Astrocyte (in vitro differentiated cells and primary cell): ENCODE measurements around the gene LRRN1. TPM values are rescaled to one million over a fixed set of nuclear protein-coding genes. Genes with fewer than 3 reads are reported as not detected.

Source experiments
- DNase-seq: peaks from one replicate; pipeline ENCODE4 v3.0.0-alpha.2; 2010; ENCODE audit warnings: low read depth
- FAIRE-seq: peaks from 2 replicates; lab custom pipeline; 2011; peaks lifted over from hg19 to GRCh38; lab: Jason Lieb, UNC
- H2AFZ ChIP-seq: 2 replicates; pipeline ENCODE4 v1.6.0; 2012; ENCODE audit warnings: low read depth, low read length, inconsistent platforms
- H3K27ac ChIP-seq: 2 replicates; pipeline ENCODE4 v1.5.1; 2011; ENCODE audit warnings: low read depth, low read length, inconsistent platforms
- H3K27me3 ChIP-seq: 2 replicates; pipeline ENCODE4 v1.6.0; 2011; ENCODE audit warnings: low read length, inconsistent platforms; ENCODE audit not compliant: insufficient read depth
- H3K36me3 ChIP-seq: 2 replicates; pipeline ENCODE4 v1.5.1; 2011; ENCODE audit warnings: low read length, inconsistent platforms; ENCODE audit not compliant: insufficient read depth
- H3K4me1 ChIP-seq: 2 replicates; pipeline ENCODE4 v1.5.1; 2011; ENCODE audit warnings: low read length, inconsistent platforms; ENCODE audit not compliant: insufficient read depth
- H3K4me2 ChIP-seq: 2 replicates; pipeline ENCODE4 v1.6.0; 2012; ENCODE audit warnings: low read length, inconsistent platforms
- H3K4me3 ChIP-seq: 2 replicates; pipeline ENCODE4 v1.5.1; 2011; ENCODE audit warnings: low read depth, mild to moderate bottlenecking, low read length, inconsistent platforms; ENCODE audit not compliant: insufficient read depth
- H3K79me2 ChIP-seq: 2 replicates; pipeline ENCODE4 v1.6.0; 2012; ENCODE audit warnings: mild to moderate bottlenecking, low read length, inconsistent platforms; ENCODE audit not compliant: insufficient read depth
- H3K9ac ChIP-seq: 2 replicates; pipeline ENCODE4 v1.6.0; 2012; ENCODE audit warnings: mild to moderate bottlenecking, low read length, inconsistent platforms
- H3K9me3 ChIP-seq: 2 replicates; pipeline ENCODE4 v1.5.1; 2012; ENCODE audit warnings: low read depth, mild to moderate bottlenecking, low read length, inconsistent platforms; ENCODE audit not compliant: insufficient read depth
- H4K20me1 ChIP-seq: 2 replicates; pipeline ENCODE4 v1.6.0; 2012; ENCODE audit warnings: low read length, inconsistent platforms; ENCODE audit not compliant: insufficient read depth
- H3K27ac Mint-ChIP-seq: one replicate; pipeline ENCODE4 v1.8.0; 2021; ENCODE audit warnings: mild to moderate bottlenecking, mixed read lengths; ENCODE audit not compliant: unreplicated experiment
- H3K27me3 Mint-ChIP-seq: one replicate; pipeline ENCODE4 v1.8.0; 2021; ENCODE audit warnings: low read depth, mixed read lengths; ENCODE audit not compliant: unreplicated experiment
- H3K36me3 Mint-ChIP-seq: one replicate; pipeline ENCODE4 v1.8.0; 2021; ENCODE audit warnings: low read depth, mixed read lengths; ENCODE audit not compliant: unreplicated experiment
- H3K4me1 Mint-ChIP-seq: one replicate; pipeline ENCODE4 v1.8.0; 2021; ENCODE audit warnings: low read depth, mixed read lengths; ENCODE audit not compliant: unreplicated experiment
- H3K4me3 Mint-ChIP-seq: one replicate; pipeline ENCODE4 v1.8.0; 2021; ENCODE audit warnings: mild to moderate bottlenecking, moderate library complexity, mixed read lengths; ENCODE audit not compliant: unreplicated experiment
- H3K9me3 Mint-ChIP-seq: one replicate; pipeline ENCODE4 v1.8.0; 2021; ENCODE audit warnings: mild to moderate bottlenecking, mixed read lengths; ENCODE audit not compliant: unreplicated experiment
- EZH2 ChIP-seq: IDR thresholded peaks from 2 replicates; pipeline ENCODE4 v1.6.1; 2012; ENCODE audit warnings: mild to moderate bottlenecking, low read length, inconsistent platforms; ENCODE audit not compliant: insufficient read depth
- total RNA-seq: library from RNA; stranded (reverse); gene quantifications from 2 replicates; pipeline ENCODE4 v1.2.1, GENCODE V29; 2021
- TF ChIP-seq, protein P1 (sequence below): IDR thresholded peaks from 2 replicates; pipeline ENCODE4 v1.5.1; 2011; ENCODE audit warnings: low read depth, mild to moderate bottlenecking, inconsistent platforms, low read length, moderate library complexity; ENCODE audit not compliant: insufficient read depth

LRRN1 gene
- total RNA-seq, 1 donor from 2014 or later, result 35.6 TPM

DNA sequence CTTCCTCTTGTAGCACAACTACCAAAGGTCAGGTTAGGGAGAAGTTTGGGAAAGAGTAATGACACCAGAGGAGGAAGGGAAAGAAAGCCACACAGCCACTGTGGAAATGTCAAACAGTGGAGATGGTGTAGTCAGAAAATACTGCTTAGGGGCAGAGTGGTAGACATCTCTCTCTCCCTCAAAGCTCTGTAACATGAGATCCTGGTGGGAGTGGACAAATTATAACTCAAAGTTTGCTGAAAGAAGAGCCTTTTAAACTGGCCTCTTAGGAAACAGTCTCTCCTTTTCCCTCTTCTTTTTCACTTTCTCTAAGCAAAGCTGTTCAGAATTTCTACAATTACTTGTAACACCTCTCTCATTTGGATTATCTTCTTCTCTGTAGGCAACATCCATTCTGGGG, 55.8 kb downstream of the LRRN1 start:
- H3K4me1 Mint-ChIP-seq, result no peaks in the 10 kb centered on the region
- Histone ChIP-seq H3K27me3 (no peaks in the 10 kb centered on the region), H3K9me3 (no peaks in the 10 kb centered on the region), H3K4me2 (no peak overlapping the region), H3K27ac (no peak overlapping the region), H3K79me2 (no peaks in the 10 kb centered on the region), H3K9ac (no peak overlapping the region), H2AFZ (no peak overlapping the region), H3K4me1 (no peaks in the 10 kb centered on the region), H3K36me3 (no peaks in the 10 kb centered on the region), H3K4me3 (no peak overlapping the region), H4K20me1 (no peaks in the 10 kb centered on the region)
- TF ChIP-seq, protein P1, sequence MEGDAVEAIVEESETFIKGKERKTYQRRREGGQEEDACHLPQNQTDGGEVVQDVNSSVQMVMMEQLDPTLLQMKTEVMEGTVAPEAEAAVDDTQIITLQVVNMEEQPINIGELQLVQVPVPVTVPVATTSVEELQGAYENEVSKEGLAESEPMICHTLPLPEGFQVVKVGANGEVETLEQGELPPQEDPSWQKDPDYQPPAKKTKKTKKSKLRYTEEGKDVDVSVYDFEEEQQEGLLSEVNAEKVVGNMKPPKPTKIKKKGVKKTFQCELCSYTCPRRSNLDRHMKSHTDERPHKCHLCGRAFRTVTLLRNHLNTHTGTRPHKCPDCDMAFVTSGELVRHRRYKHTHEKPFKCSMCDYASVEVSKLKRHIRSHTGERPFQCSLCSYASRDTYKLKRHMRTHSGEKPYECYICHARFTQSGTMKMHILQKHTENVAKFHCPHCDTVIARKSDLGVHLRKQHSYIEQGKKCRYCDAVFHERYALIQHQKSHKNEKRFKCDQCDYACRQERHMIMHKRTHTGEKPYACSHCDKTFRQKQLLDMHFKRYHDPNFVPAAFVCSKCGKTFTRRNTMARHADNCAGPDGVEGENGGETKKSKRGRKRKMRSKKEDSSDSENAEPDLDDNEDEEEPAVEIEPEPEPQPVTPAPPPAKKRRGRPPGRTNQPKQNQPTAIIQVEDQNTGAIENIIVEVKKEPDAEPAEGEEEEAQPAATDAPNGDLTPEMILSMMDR, result no peak
- TF ChIP-seq EZH2, result no peak
- DNase-seq, result no peak
- H3K36me3 Mint-ChIP-seq, result no peaks in the 10 kb centered on the region
- no peak for FAIRE-seq
- no peaks in the 10 kb centered on the region for H3K9me3 Mint-ChIP-seq
- no peak overlapping the region for H3K4me3 Mint-ChIP-seq
- H3K27ac Mint-ChIP-seq, result no peak overlapping the region
- H3K27me3 Mint-ChIP-seq, result no peaks in the 10 kb centered on the region

DNA sequence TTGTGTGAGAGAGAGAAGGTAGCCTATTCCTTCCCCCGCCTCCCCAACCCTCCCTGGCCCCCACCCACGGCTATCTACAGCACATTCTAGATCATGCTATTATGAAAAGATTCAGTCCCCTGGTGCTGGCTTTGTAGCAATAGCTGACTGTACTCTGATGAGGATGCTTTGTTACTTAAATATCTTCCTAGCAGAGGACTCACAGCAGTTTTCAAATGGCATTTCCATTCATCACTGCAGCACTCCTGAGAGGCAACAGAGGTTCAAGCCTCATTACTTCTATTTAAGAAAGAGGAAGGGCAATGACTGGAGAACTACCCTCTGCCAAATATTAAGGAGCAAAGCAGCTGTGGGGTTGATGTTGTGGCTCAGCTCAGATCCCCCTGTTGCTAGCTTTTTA, 61.0 kb downstream of the LRRN1 start:
- Mint-ChIP-seq H3K36me3 (no peaks in the 10 kb centered on the region), H3K4me3 (no peak overlapping the region), H3K4me1 (no peaks in the 10 kb centered on the region), H3K27ac (no peak overlapping the region), H3K9me3 (peaks cover 3% of the 10 kb centered on the region), H3K27me3 (no peaks in the 10 kb centered on the region)
- no peaks in the 10 kb centered on the region for H3K4me1 ChIP-seq
- no peak overlapping the region for H3K9ac ChIP-seq
- no peaks in the 10 kb centered on the region for H4K20me1 ChIP-seq
- TF ChIP-seq EZH2, result no peak
- TF ChIP-seq, protein P1, result no peak
- H2AFZ ChIP-seq, result no peak overlapping the region
- peaks cover 5% of the 10 kb centered on the region for H3K9me3 ChIP-seq
- no peaks in the 10 kb centered on the region for H3K79me2 ChIP-seq
- FAIRE-seq (no peak), DNase-seq (no peak)
- no peaks in the 10 kb centered on the region for H3K36me3 ChIP-seq
- no peak overlapping the region for H3K27ac ChIP-seq
- no peak overlapping the region for H3K4me3 ChIP-seq
- H3K4me2 ChIP-seq, result no peak overlapping the region
- no peaks in the 10 kb centered on the region for H3K27me3 ChIP-seq

DNA sequence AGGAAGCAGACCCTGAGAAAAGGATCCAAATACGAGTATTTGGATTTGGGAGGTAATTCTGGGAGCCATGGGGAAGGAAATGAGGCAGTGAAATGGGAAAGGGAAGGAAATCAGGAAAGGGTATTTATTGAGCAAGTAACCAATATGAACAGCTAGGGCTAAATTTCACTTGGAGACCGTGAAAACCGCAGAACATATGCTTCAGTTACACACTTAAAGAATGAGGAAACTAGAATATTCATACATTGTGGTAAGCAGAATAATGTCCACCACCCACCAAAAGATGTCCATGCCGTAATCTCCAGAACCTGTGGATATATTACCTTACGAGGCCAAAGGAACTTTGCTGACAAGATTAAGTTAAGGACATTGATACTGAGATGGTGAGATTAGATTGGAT, 63.3 kb downstream of the LRRN1 start:
- no peak for FAIRE-seq
- Mint-ChIP-seq H3K9me3 (peaks cover 6% of the 10 kb centered on the region), H3K27me3 (no peaks in the 10 kb centered on the region), H3K4me3 (no peak overlapping the region), H3K36me3 (no peaks in the 10 kb centered on the region), H3K27ac (no peak overlapping the region), H3K4me1 (no peaks in the 10 kb centered on the region)
- Histone ChIP-seq H3K27me3 (no peaks in the 10 kb centered on the region), H3K27ac (no peak overlapping the region), H3K4me3 (no peak overlapping the region), H2AFZ (no peak overlapping the region), H3K4me1 (no peaks in the 10 kb centered on the region), H3K4me2 (no peak overlapping the region), H3K9me3 (peaks cover 6% of the 10 kb centered on the region), H3K36me3 (no peaks in the 10 kb centered on the region), H4K20me1 (no peaks in the 10 kb centered on the region), H3K9ac (no peak overlapping the region), H3K79me2 (no peaks in the 10 kb centered on the region)
- no peak for DNase-seq
- TF ChIP-seq, protein P1, result no peak
- no peak for TF ChIP-seq EZH2
